ENCODE measurements around the gene ZNF565.

Gene ZNF565

DNA sequence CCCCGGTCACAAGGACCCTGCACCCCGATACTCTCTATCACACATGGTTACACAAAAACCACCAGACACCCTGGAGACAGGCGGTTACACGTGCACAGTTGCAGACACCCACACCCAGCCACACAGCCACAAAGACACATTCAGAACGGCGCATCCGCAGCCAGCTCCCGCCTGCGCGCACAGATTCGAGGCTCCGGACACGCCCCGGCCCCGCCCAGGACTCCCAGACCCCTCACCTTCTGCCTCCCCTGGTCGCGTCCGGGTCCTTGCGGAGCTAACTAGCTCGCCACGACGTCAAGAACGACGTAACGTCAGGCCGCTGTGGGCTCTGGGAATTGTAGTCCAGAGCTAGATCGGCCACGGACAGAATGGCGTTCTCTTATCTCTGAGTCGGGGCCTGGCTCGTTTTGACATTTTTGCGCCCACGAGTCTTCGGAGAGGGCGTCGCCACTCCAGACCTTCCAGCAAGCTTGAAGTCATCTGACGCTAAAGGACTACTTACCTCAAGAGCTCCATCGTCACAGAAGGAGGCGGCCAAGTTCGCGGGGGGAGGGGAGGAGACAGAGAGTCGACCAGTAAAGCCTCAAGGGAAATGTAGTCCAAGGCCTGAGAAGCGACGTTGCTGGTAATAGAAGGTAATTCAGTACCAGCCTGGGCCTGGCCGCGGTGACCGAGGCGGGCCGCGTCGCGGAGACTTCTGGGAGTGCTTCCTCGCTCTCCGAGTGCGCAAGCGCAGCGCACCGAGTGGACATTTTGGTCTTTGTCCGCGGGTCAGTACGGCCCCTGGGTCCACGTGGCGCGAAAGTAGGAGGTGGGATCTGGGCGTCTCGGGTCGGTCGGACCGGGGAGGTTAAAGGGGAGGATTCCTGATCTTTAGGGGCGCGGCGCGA lies at the start of gene ZNF565, which contains the start of gene ZNF146:
Gene ZNF565 (minus strand): TSS at position 280 of the 890 bp plus-strand sequence. CDS start 12,680 bp downstream, outside the sequence.
Gene ZNF146 (plus strand): TSS at position 721 of the 890 bp plus-strand sequence. CDS start 21,335 bp downstream, outside the sequence.
- H3K4me3 ChIP-seq (replicated peaks; ENCODE audit: low read depth, low read length), result peak within 1 kb of the TSS; percentile 71
- peak; percentile 96 for DNase-seq (ENCODE audit: extremely low read depth, low read depth)
- TF ChIP-seq, protein P1, sequence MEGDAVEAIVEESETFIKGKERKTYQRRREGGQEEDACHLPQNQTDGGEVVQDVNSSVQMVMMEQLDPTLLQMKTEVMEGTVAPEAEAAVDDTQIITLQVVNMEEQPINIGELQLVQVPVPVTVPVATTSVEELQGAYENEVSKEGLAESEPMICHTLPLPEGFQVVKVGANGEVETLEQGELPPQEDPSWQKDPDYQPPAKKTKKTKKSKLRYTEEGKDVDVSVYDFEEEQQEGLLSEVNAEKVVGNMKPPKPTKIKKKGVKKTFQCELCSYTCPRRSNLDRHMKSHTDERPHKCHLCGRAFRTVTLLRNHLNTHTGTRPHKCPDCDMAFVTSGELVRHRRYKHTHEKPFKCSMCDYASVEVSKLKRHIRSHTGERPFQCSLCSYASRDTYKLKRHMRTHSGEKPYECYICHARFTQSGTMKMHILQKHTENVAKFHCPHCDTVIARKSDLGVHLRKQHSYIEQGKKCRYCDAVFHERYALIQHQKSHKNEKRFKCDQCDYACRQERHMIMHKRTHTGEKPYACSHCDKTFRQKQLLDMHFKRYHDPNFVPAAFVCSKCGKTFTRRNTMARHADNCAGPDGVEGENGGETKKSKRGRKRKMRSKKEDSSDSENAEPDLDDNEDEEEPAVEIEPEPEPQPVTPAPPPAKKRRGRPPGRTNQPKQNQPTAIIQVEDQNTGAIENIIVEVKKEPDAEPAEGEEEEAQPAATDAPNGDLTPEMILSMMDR (IDR thresholded peaks at IDR 0.05; ENCODE audit: low read depth, low read length, missing control alignments), result no peak

DNA sequence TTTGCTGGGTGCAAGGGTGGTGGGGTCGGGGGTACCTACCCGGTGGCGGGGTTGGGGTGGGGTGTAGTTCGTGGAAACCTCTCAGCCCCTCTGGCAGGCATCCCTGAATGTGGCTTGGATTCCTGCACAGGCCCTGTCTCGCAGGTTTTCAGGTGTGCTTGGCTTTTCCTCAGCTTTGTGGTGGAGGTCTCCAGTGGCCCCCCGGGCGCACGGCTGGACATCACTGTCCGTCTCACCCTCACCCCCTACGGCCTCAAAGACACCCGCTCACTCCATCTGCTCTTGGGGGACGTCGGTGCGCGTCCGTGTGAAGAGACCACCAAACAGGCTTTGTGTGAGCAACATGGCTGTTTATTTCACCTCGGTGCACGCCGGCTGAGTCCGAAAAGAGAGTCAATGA lies 44.7 kb upstream of the ZNF565 start:
- H3K4me3 ChIP-seq (replicated peaks; ENCODE audit: low read depth, low read length), result no peak overlapping the region
- TF ChIP-seq, protein P1 (IDR thresholded peaks at IDR 0.05; ENCODE audit: low read depth, low read length, missing control alignments), result no peak
- no peak for DNase-seq (ENCODE audit: extremely low read depth, low read depth)

DNA sequence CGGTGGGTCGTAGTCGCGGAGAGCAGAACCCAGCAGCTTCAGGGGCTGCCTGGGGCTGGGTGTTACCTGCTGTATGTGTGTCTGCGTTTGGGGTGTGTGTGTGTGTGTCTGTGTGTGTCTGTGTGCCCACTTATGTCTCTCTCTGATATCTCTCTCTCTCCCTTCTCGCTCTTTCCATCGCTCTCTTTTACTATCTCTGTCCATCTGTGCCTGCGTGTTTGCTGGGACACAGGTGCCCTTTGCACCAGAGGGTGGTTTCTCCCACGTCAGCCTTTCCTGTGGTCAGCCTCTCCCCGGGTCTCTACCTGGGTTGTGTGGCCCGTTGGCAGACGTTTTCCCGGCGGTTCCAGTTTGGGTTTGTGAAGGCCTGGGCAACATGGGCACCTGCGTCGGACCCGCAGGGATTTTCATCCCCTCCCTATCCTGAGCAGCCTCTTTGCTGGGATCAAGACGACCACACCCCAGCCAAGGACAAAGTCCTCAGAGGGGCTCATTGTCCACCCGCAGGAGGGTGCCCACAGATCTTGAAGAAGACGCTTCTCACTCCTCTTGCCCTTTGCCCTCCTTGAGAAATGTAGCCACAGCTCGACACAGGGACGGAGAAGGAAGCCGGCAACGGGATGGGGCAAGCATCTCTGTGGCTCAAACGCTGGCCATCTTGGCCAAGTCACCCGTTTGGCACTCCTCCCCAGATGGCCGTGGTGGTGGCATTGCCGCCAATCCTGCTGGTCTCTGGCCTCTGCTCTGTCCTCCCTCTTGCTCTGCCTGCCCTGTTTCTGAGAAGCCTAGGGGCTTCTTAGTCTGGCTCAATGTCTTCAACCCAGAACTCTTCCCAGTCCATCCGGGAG lies 43.8 kb upstream of the ZNF565 start:
- DNase-seq (ENCODE audit: extremely low read depth, low read depth), result no peak
- no peak overlapping the region for H3K4me3 ChIP-seq (replicated peaks; ENCODE audit: low read depth, low read length)
- TF ChIP-seq, protein P1 (IDR thresholded peaks at IDR 0.05; ENCODE audit: low read depth, low read length, missing control alignments), result no peak

DNA sequence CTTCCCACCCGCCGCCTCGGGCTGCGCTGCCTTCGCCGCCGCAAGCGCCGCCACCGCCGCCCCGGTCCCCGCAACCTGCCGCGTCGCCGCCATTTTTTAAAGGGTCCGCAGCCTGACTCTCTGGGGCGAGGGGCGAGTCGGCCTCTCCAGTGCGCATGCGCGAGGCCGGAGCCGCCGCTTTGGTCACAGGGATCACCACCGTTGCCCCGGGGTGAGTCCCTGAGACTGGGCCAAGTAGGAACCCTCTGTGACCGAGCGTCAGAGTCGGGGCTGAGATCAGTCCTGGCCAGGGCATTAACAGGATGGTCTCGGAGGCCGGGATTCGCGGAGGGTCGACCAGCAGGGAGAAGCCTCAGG lies 43.0 kb upstream of the ZNF565 start:
- peak overlapping the region; percentile 26 for H3K4me3 ChIP-seq (replicated peaks; ENCODE audit: low read depth, low read length)
- TF ChIP-seq, protein P1 (IDR thresholded peaks at IDR 0.05; ENCODE audit: low read depth, low read length, missing control alignments), result no peak
- DNase-seq (ENCODE audit: extremely low read depth, low read depth), result no peak

DNA sequence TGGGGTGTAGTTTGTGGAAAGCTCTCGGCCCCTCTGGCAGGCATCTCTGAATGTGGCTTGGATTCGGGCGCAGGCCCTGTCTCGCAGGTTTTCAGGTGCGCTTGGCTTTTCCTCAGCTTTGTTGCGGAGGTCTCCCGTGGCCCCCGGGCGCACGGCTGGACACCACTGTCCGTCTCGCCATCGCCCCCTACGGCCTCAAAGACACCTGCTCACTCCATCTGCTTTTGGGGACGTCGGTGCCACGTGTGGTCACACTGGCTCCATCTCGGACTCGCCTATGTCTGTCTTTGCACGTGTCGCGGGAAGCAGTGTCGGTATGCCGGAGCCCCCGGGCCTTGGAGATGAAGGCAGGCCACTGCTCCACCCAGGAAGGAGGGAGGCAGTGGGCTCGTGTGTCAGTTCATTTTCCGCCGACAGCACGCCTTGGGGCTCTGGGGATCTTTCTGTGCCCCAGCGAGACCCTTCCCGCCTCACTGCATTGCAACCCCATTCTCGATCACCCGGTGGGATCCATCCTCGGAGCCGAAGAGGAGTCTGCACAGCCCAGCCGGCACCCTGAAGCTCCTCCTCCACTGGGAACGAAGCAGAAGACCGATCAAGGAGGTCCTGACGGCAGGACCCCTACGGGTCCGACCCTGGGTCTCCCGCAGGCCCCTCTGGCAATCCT lies 42.5 kb upstream of the ZNF565 start:
- TF ChIP-seq, protein P1 (IDR thresholded peaks at IDR 0.05; ENCODE audit: low read depth, low read length, missing control alignments), result no peak
- H3K4me3 ChIP-seq (replicated peaks; ENCODE audit: low read depth, low read length), result peak overlapping the region; percentile 26
- DNase-seq (ENCODE audit: extremely low read depth, low read depth), result no peak

DNA sequence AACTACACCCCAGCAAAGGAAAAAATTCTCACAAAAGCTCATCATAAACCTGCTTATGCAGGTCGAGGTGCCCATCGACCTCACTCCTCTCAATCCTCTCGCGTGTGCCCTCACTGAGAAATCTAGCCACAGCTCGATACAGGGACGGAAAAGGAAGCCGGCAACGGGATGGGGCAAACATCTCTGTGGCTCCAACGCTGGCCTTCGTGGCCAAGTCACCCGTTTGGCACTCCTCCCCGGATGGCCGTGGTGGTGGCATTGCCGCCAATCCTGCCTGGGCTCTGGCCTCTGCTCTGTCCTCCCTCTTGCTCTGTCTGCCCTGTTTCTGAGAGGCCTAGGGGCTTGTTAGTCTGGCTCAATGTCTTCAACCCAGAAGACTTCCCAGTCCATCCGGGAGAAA lies 41.6 kb upstream of the ZNF565 start:
- TF ChIP-seq, protein P1 (IDR thresholded peaks at IDR 0.05; ENCODE audit: low read depth, low read length, missing control alignments), result no peak
- no peak overlapping the region for H3K4me3 ChIP-seq (replicated peaks; ENCODE audit: low read depth, low read length)
- no peak for DNase-seq (ENCODE audit: extremely low read depth, low read depth)
